DND-41 (cell line): ENCODE results near the gene NCR1.

Source experiments
- ATAC-seq: fragments of 200-7000 bp; cut with Tn5 transposase; 3 replicates; pipeline ENCODE4 v1.9.1; 2021; ENCODE audit warnings: low read depth; ENCODE audit not compliant: insufficient read depth
- DNase-seq: peaks from one replicate; pipeline ENCODE4 v3.0.0-alpha.2; 2020
- H2AFZ ChIP-seq: 2 replicates; pipeline ENCODE4 v1.6.0; 2012; ENCODE audit warnings: low read depth, low read length
- H3K27ac ChIP-seq: 2 replicates; pipeline ENCODE4 v1.5.1; 2012; ENCODE audit warnings: low read length, inconsistent platforms
- H3K27me3 ChIP-seq: fragments of 200-600 bp; sonication (generic); 2 replicates; pipeline ENCODE4 v1.6.0; 2012; ENCODE audit warnings: low read length, mild to moderate bottlenecking, inconsistent platforms; ENCODE audit not compliant: insufficient read depth, poor library complexity
- H3K36me3 ChIP-seq: 2 replicates; pipeline ENCODE4 v1.5.1; 2012; ENCODE audit warnings: low read length, inconsistent platforms; ENCODE audit not compliant: insufficient read depth
- H3K4me1 ChIP-seq: 2 replicates; pipeline ENCODE4 v1.5.1; 2012; ENCODE audit warnings: mild to moderate bottlenecking, low read length; ENCODE audit not compliant: insufficient read depth
- H3K4me2 ChIP-seq: 2 replicates; pipeline ENCODE4 v1.6.0; 2012; ENCODE audit warnings: mild to moderate bottlenecking, moderate library complexity, low read length, inconsistent platforms; ENCODE audit not compliant: insufficient read depth
- H3K4me3 ChIP-seq, 2 experiments: fragments of 200-600 bp in 1 of 2; shearing (Covaris generic) in 1 of 2; 2 replicates each; pipeline ENCODE4 v1.5.1; 2012 to 2016; ENCODE audit warnings: inconsistent platforms in 2 of 2, low read length in 2 of 2, mild to moderate bottlenecking in 2 of 2, low read depth in 1 of 2, moderate library complexity in 1 of 2
- H3K79me2 ChIP-seq: 2 replicates; pipeline ENCODE4 v1.6.0; 2012; ENCODE audit warnings: low read length, inconsistent platforms; ENCODE audit not compliant: insufficient read depth
- H3K9ac ChIP-seq: 2 replicates; pipeline ENCODE4 v1.6.0; 2012; ENCODE audit warnings: low read depth, mild to moderate bottlenecking, inconsistent platforms, low read length, moderate library complexity
- H3K9me3 ChIP-seq: 2 replicates; pipeline ENCODE4 v1.5.1; 2012; ENCODE audit warnings: low read length, moderate library complexity, mild to moderate bottlenecking, inconsistent platforms; ENCODE audit not compliant: insufficient read depth, severe bottlenecking
- H4K20me1 ChIP-seq: 2 replicates; pipeline ENCODE4 v1.6.0; 2012; ENCODE audit warnings: low read length; ENCODE audit not compliant: insufficient read depth
- CTCF ChIP-seq: IDR thresholded peaks from 2 replicates; pipeline ENCODE4 v1.5.1; 2012; ENCODE audit warnings: borderline replicate concordance, low read length, moderate library complexity, mild to moderate bottlenecking; ENCODE audit not compliant: poor library complexity, severe bottlenecking; ENCODE audit errors: extremely low read depth
- EZH2 ChIP-seq: IDR thresholded peaks from 3 replicates; pipeline ENCODE4 v1.6.1; 2012; ENCODE audit warnings: borderline replicate concordance, low read depth, mild to moderate bottlenecking, moderate library complexity, low read length, inconsistent platforms; ENCODE audit not compliant: severe bottlenecking

The NCR1 gene

GRCh38 chr19:54873990-54874389 is 32.0 kb upstream of the NCR1 start, which contains the start of gene FCAR:
Gene FCAR, plus strand, starts transcription at chr19:54874235. Its CDS starts 55 bp downstream, at chr19:54874290.
- Histone ChIP-seq H3K4me1 (no peaks in the 10 kb centered on the region), H4K20me1 (no peaks in the 10 kb centered on the region), H3K36me3 (no peaks in the 10 kb centered on the region), H3K27ac (no peak within 1 kb of the TSS), H2AFZ (no peak within 1 kb of the TSS), H3K4me3 (no peak within 1 kb of the TSS), H3K9me3 (no peaks in the 10 kb centered on the region), H3K27me3 (no peaks in the 10 kb centered on the region), H3K79me2 (no peaks in the 10 kb centered on the region), H3K9ac (no peak within 1 kb of the TSS), H3K4me2 (no peak within 1 kb of the TSS)
- ATAC-seq: no peak
- no peak for DNase-seq
- TF ChIP-seq CTCF (no peak), EZH2 (no peak)

GRCh38 chr19:54875506-54875905 is 30.4 kb upstream of the NCR1 start:
- Histone ChIP-seq H3K4me1 (no peaks in the 10 kb centered on the region), H3K4me2 (no peak overlapping the region), H3K27me3 (no peaks in the 10 kb centered on the region), H4K20me1 (no peaks in the 10 kb centered on the region), H3K9me3 (no peaks in the 10 kb centered on the region), H2AFZ (no peak overlapping the region), H3K9ac (no peak overlapping the region), H3K36me3 (no peaks in the 10 kb centered on the region), H3K27ac (no peak overlapping the region), H3K4me3 (no peak overlapping the region), H3K79me2 (no peaks in the 10 kb centered on the region)
- ATAC-seq (no peak), DNase-seq (no peak)
- TF ChIP-seq CTCF (no peak), EZH2 (no peak)

- H3K79me2 ChIP-seq: no peaks in the 10 kb centered on the region
- H3K4me2 ChIP-seq: no peak overlapping the region
- H3K4me3 ChIP-seq: no peak overlapping the region
- H3K4me1 ChIP-seq: no peaks in the 10 kb centered on the region
- H2AFZ ChIP-seq: no peak overlapping the region
- H3K27ac ChIP-seq: no peak overlapping the region
- no peak for TF ChIP-seq EZH2
- TF ChIP-seq CTCF: no peak
- no peaks in the 10 kb centered on the region for H3K36me3 ChIP-seq
- no peaks in the 10 kb centered on the region for H3K9me3 ChIP-seq
- H4K20me1 ChIP-seq: no peaks in the 10 kb centered on the region
- H3K27me3 ChIP-seq: no peaks in the 10 kb centered on the region
- H3K9ac ChIP-seq: no peak overlapping the region
- no peak for ATAC-seq
- no peak for DNase-seq
Measured at GRCh38 chr19:54877471-54877870, 28.5 kb upstream of the NCR1 start.

- no peak for ATAC-seq
- no peak overlapping the region for H2AFZ ChIP-seq
- H3K79me2 ChIP-seq: no peaks in the 10 kb centered on the region
- no peaks in the 10 kb centered on the region for H3K4me1 ChIP-seq
- no peaks in the 10 kb centered on the region for H3K9me3 ChIP-seq
- no peaks in the 10 kb centered on the region for H3K36me3 ChIP-seq
- no peak for TF ChIP-seq EZH2
- no peak for TF ChIP-seq CTCF
- no peaks in the 10 kb centered on the region for H4K20me1 ChIP-seq
- H3K4me2 ChIP-seq: no peak overlapping the region
- H3K9ac ChIP-seq: no peak overlapping the region
- no peak for DNase-seq
- H3K27me3 ChIP-seq: no peaks in the 10 kb centered on the region
- no peak overlapping the region for H3K4me3 ChIP-seq
- no peak overlapping the region for H3K27ac ChIP-seq
Measured at GRCh38 chr19:54881884-54882283, 24.1 kb upstream of the NCR1 start.
